ENCODE measurements around the gene PTPRD. TPM values are rescaled to one million over a fixed set of nuclear protein-coding genes. Genes with fewer than 3 reads are reported as not detected.
A peak's percentile ranks its signal among the peaks of the same experiment; 100 is the strongest.

The PTPRD gene
- total RNA-seq, 1 donor from 2014 or later = 5.7 TPM

DNA sequence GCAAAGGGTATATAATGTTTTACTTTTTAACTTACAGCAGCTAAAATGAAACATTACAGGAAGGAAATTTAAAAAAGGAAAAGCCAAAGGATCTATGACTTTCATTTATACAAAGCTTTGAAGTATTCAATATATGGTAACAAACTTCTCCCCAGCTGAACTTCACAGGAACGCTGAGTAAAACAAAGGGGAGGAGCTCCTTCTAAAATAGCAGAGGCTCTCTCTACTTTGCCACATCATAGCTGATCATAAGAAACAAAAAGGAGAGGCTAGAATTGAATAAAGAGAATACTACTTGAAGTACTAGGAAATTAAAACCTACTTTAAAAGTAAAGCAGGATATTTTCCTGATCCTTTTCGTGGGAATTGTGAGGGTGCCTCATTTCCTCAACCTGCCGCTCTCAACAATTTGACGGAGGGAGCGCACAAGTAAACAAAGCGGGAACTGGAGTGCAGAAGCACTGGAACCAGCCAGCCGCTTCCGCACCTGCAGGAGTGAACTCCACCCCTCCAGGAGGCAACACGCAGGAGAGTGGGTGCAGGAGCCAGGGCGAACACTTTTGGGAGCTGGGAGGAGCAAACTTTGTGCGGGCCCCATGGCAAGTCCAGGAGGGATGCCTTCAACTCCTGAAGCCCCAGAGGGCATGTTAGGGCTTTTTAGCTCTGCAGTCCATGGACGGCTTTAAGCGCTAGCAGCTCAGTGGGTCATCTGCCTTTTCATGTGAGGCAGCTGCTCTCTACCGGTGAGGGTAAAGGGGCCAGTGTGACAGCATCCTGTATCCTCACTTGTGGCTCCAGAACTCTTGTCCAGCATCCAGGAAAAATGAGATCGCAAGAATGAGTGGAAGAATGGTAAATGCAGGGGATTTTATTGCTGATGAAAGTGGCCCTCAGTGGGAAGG is 757.4 kb downstream of the PTPRD start:
- H3K27ac Mint-ChIP-seq (ENCODE audit: unreplicated experiment) = no peak overlapping the region
- H3K36me3 Mint-ChIP-seq (ENCODE audit: low read depth) = no peaks in the 10 kb centered on the region
- peaks cover 16% of the 10 kb centered on the region for H3K4me1 Mint-ChIP-seq (ENCODE audit: low read depth)
- TF ChIP-seq, protein P1, sequence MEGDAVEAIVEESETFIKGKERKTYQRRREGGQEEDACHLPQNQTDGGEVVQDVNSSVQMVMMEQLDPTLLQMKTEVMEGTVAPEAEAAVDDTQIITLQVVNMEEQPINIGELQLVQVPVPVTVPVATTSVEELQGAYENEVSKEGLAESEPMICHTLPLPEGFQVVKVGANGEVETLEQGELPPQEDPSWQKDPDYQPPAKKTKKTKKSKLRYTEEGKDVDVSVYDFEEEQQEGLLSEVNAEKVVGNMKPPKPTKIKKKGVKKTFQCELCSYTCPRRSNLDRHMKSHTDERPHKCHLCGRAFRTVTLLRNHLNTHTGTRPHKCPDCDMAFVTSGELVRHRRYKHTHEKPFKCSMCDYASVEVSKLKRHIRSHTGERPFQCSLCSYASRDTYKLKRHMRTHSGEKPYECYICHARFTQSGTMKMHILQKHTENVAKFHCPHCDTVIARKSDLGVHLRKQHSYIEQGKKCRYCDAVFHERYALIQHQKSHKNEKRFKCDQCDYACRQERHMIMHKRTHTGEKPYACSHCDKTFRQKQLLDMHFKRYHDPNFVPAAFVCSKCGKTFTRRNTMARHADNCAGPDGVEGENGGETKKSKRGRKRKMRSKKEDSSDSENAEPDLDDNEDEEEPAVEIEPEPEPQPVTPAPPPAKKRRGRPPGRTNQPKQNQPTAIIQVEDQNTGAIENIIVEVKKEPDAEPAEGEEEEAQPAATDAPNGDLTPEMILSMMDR (IDR thresholded peaks at IDR 0.05) = no peak
- no peaks in the 10 kb centered on the region for H3K9me3 Mint-ChIP-seq (ENCODE audit: low read depth)
- H3K27me3 Mint-ChIP-seq (ENCODE audit: low read depth) = peaks cover 4% of the 10 kb centered on the region
- H3K4me3 Mint-ChIP-seq (ENCODE audit: unreplicated experiment) = no peak overlapping the region
- peak; percentile 83 for DNase-seq (ENCODE audit: low spot score)

DNA sequence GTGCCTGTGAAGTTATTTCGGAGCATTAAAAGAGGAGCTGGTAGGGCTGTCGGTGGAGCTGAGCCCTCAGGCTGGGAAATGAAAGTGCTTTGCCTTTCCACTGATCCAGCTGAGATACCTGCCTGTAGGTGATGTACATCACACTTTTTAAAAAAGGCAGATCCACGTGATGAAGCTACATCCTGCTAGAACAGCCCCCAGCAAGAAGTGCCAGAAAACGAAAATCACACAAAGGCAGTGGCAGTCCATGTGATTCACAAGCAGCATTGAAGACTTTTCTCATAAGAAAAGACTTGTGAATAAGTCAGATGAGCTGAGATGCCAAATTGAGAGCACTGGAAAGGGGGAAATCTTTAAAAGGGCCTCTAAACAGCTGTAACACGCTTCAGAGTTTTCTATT is 765.1 kb downstream of the PTPRD start:
- Mint-ChIP-seq H3K27me3 (ENCODE audit: low read depth) (peaks cover 7% of the 10 kb centered on the region), H3K4me1 (ENCODE audit: low read depth) (peaks cover 4% of the 10 kb centered on the region), H3K36me3 (ENCODE audit: low read depth) (no peaks in the 10 kb centered on the region), H3K9me3 (ENCODE audit: low read depth) (no peaks in the 10 kb centered on the region), H3K4me3 (ENCODE audit: unreplicated experiment) (no peak overlapping the region), H3K27ac (ENCODE audit: unreplicated experiment) (no peak overlapping the region)
- DNase-seq (ENCODE audit: low spot score) = no peak
- TF ChIP-seq, protein P1 (IDR thresholded peaks at IDR 0.05) = no peak

DNA sequence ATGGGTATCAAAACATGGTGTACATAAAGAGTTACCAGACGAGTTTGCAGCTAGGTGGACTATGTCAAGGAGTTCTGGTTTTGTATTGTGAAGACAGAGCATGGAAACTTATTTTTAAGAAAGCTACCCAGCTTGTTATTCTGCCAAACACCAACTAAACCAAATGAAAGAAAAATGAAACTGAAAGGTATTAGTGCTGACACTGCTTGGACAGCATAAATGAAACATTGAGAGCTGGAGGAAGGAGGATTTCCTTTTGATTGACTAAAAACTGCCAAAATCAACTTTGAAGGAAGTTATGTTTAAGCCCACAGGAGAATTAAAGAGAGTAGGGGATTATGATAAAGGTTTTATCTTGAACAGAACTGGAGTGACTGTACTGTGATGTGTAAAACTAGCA is 766.2 kb downstream of the PTPRD start:
- Mint-ChIP-seq H3K4me3 (ENCODE audit: unreplicated experiment) (no peak overlapping the region), H3K4me1 (ENCODE audit: low read depth) (peaks cover 4% of the 10 kb centered on the region), H3K9me3 (ENCODE audit: low read depth) (no peaks in the 10 kb centered on the region), H3K36me3 (ENCODE audit: low read depth) (no peaks in the 10 kb centered on the region), H3K27ac (ENCODE audit: unreplicated experiment) (no peak overlapping the region), H3K27me3 (ENCODE audit: low read depth) (peaks cover 7% of the 10 kb centered on the region)
- TF ChIP-seq, protein P1 (IDR thresholded peaks at IDR 0.05) = no peak
- DNase-seq (ENCODE audit: low spot score) = no peak

DNA sequence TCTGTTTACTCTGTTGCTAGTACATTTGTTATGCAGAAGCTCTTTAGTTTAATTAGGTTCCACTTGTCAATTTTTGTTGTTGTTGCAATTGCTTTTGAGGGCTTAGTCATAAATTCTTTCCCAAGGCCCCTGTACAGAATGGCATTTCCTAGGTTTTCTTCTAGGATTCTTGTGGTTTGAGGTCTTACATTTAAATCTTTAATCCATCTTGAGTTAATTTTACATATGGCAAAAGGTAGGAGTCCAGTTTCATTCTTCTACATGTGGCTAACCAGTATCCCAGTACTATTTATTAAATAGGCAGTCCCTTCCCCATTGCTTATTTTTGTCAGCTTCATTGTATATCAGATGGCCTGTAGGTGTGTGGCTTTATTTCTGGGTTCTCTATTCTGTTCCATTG is 792.4 kb downstream of the PTPRD start:
- Mint-ChIP-seq H3K9me3 (ENCODE audit: low read depth) (peaks cover 18% of the 10 kb centered on the region), H3K27me3 (ENCODE audit: low read depth) (peaks cover 3% of the 10 kb centered on the region), H3K27ac (ENCODE audit: unreplicated experiment) (no peak overlapping the region), H3K36me3 (ENCODE audit: low read depth) (no peaks in the 10 kb centered on the region), H3K4me1 (ENCODE audit: low read depth) (no peaks in the 10 kb centered on the region), H3K4me3 (ENCODE audit: unreplicated experiment) (no peak overlapping the region)
- TF ChIP-seq, protein P1 (IDR thresholded peaks at IDR 0.05) = no peak
- DNase-seq (ENCODE audit: low spot score) = no peak

GRCh38 chr9:9819886-9820285 is 792.9 kb downstream of the PTPRD start:
- Mint-ChIP-seq H3K4me1 (ENCODE audit: low read depth) (no peaks in the 10 kb centered on the region), H3K4me3 (ENCODE audit: unreplicated experiment) (no peak overlapping the region), H3K27ac (ENCODE audit: unreplicated experiment) (no peak overlapping the region), H3K27me3 (ENCODE audit: low read depth) (no peaks in the 10 kb centered on the region), H3K9me3 (ENCODE audit: low read depth) (peaks cover 18% of the 10 kb centered on the region), H3K36me3 (ENCODE audit: low read depth) (no peaks in the 10 kb centered on the region)
- no peak for DNase-seq (ENCODE audit: low spot score)
- TF ChIP-seq, protein P1 (IDR thresholded peaks at IDR 0.05) = no peak

Data from chondrocyte (in vitro differentiated cells).